ENCODE results near the gene SIPA1L3.

The SIPA1L3 gene

GRCh38 chr19:38213469-38213868, 306.5 kb downstream of the SIPA1L3 start:
- in situ Hi-C loops (cut with MboI; ENCODE audit: low pct_unique_long_range_greater_than_20kb, low sequenced_read_pairs, unreplicated experiment), result no loop called here
- no peak for TF ChIP-seq CTCF (IDR thresholded peaks at IDR 0.05; ENCODE audit: extremely low read depth, insufficient read depth, missing control alignments)

GRCh38 chr19:38213911-38214625, 307.1 kb downstream of the SIPA1L3 start:
- DNase-seq (ENCODE audit: low spot score), result peak; percentile 70
- in situ Hi-C loops (cut with MboI; ENCODE audit: low pct_unique_long_range_greater_than_20kb, low sequenced_read_pairs, unreplicated experiment), result no loop called here
- no peak for TF ChIP-seq CTCF (IDR thresholded peaks at IDR 0.05; ENCODE audit: extremely low read depth, insufficient read depth, missing control alignments)

More at GRCh38 chr19:38213469-38213868, 306.5 kb downstream of the SIPA1L3 start:
- DNase-seq (ENCODE audit: low spot score), result no peak

DNA sequence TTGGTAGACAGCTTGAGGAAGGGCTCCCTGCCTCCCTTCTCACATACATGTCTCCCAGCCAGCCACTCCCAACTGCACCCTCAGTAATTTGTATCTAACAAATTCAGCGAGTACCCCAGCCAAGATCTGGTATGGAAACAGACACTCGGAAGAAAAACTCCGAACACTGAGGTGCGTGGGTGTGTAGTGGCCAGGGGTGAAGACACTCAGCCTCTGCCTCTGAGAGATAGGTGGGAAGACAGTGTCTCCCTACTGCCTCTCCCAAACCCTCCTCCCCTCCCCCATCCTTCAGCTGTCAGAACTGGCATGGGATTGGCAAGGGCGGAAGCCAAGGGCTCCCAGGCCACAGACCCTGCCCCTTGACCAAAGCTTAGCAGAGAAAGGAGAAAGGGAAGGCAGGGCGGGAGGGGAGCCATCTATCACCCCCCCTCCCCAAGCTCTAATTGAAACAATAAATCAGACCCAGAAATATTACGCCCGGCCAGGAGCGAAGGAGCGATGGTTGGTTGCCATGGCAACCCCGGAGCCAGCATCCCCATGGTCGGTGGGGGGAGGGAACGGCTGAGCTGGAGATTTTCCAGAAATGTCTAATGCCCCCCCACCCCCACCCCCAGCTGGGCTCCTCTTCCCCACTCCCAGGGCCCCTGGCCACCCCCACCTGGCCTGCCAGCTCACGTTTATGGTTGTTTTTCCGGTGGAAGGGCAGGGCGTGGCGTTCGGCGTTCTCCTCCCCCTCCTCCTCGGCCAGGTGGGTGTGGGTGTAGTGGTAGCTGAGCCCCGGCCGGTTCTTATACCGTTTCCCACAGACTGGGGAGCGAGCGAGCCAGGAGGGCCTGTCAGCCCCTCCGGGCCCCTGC, 310.0 kb downstream of the SIPA1L3 start:
- in situ Hi-C loops (cut with MboI; ENCODE audit: low pct_unique_long_range_greater_than_20kb, low sequenced_read_pairs, unreplicated experiment), result no loop called here
- TF ChIP-seq CTCF (IDR thresholded peaks at IDR 0.05; ENCODE audit: extremely low read depth, insufficient read depth, missing control alignments), result no peak
- no peak for DNase-seq (ENCODE audit: low spot score)

DNA sequence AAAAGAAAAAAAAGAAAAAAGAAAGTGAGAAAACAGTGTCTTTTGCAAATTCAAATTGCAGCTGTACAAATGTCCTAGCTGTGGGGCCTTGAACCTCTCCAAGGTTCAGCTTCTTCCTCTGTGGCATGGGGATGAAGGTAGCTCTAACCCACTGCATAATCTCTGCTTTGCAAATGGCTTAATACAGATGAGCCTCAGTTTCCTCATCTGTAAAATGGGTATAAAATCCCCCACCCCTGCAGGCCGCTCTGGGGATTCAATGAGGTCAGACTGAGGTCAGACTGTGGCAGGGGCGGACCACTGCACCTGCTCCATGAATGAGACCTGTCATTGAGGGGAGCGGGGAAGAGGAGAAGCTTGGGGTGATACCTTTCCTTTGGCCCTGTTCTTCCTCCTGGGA, 311.2 kb downstream of the SIPA1L3 start:
- in situ Hi-C loops (cut with MboI; ENCODE audit: low pct_unique_long_range_greater_than_20kb, low sequenced_read_pairs, unreplicated experiment), result no loop called here
- TF ChIP-seq CTCF (IDR thresholded peaks at IDR 0.05; ENCODE audit: extremely low read depth, insufficient read depth, missing control alignments), result no peak
- DNase-seq (ENCODE audit: low spot score), result no peak

GRCh38 chr19:38219221-38219620, 312.2 kb downstream of the SIPA1L3 start:
- in situ Hi-C loops (cut with MboI; ENCODE audit: low pct_unique_long_range_greater_than_20kb, low sequenced_read_pairs, unreplicated experiment), result no loop called here
- no peak for TF ChIP-seq CTCF (IDR thresholded peaks at IDR 0.05; ENCODE audit: extremely low read depth, insufficient read depth, missing control alignments)
- no peak for DNase-seq (ENCODE audit: low spot score)

DNA sequence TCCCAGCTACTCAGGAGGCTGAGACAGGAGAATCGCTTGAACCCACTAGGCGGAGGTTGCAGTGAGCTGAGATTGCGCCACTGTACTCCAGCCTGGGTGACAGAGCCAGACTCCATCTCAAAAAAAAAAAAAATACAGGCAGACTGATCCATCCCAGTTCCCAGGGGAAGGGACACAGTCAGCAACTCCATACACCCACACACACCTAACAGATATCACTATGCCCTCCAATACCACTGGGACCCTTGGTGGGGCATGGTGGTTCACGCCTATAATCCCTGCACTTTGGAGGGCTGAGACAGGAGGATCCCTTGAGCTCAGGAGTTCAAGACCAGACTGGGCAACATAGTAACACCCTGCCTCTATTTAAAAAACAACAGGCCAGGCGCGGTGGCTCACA, 314.4 kb downstream of the SIPA1L3 start:
- in situ Hi-C loops (cut with MboI; ENCODE audit: low pct_unique_long_range_greater_than_20kb, low sequenced_read_pairs, unreplicated experiment), result no loop called here
- no peak for TF ChIP-seq CTCF (IDR thresholded peaks at IDR 0.05; ENCODE audit: extremely low read depth, insufficient read depth, missing control alignments)
- no peak for DNase-seq (ENCODE audit: low spot score)

Measured in GM13977 (cell line).